ENCODE data around the gene UBXN4.

The UBXN4 gene

DNA sequence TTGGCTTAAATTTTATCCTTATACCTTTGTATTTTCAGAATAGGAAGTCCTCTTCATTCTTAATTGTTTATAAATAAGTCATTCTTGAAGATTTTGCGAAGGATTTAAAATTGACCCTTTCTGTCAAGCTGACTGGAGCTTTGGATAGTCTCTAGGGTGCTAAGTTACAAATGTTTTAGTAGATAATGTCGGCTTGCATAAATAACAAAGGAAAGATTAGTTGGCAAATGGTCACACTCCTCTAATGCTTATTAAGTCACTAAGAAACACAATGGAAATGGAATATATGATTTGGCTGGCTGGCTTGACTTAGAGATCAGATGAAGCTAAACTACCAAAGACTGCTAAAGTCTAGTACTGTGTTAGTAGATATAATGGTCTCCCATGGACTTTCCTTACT is 40.6 kb downstream of the UBXN4 start:
- no peak overlapping the region for H3K4me3 ChIP-seq (replicated peaks in 1 of 2; ENCODE audit: low read depth in 2 of 2, low read length in 2 of 2)
- DNase-seq (ENCODE audit: low read depth in 2 of 2), result no peak
- TF ChIP-seq, protein P1, sequence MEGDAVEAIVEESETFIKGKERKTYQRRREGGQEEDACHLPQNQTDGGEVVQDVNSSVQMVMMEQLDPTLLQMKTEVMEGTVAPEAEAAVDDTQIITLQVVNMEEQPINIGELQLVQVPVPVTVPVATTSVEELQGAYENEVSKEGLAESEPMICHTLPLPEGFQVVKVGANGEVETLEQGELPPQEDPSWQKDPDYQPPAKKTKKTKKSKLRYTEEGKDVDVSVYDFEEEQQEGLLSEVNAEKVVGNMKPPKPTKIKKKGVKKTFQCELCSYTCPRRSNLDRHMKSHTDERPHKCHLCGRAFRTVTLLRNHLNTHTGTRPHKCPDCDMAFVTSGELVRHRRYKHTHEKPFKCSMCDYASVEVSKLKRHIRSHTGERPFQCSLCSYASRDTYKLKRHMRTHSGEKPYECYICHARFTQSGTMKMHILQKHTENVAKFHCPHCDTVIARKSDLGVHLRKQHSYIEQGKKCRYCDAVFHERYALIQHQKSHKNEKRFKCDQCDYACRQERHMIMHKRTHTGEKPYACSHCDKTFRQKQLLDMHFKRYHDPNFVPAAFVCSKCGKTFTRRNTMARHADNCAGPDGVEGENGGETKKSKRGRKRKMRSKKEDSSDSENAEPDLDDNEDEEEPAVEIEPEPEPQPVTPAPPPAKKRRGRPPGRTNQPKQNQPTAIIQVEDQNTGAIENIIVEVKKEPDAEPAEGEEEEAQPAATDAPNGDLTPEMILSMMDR (IDR thresholded peaks at IDR 0.05; ENCODE audit: low read depth, low read length), result no peak

DNA sequence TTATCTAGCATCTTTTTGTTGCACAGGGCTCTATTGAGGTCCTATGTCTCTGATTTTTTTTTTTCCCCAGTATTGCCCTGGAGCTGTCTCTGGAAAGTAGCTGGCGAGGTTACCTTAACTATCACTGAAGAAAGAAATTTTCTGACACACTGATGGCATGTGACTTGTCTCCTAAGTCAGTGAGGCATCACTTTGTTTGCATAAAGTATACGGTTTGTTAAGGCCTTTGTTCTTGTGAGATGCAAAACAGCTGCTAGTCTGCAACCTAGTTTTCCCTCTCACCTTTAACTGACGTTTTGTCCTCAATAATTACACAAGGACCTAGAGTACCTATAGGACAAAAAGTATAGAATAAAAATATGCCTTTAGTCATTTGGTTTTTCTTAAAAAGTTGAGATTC is 41.8 kb downstream of the UBXN4 start:
- DNase-seq (ENCODE audit: low read depth in 2 of 2), result no peak
- H3K4me3 ChIP-seq (replicated peaks in 1 of 2; ENCODE audit: low read depth in 2 of 2, low read length in 2 of 2), result no peak overlapping the region
- TF ChIP-seq, protein P1 (IDR thresholded peaks at IDR 0.05; ENCODE audit: low read depth, low read length), result no peak

DNA sequence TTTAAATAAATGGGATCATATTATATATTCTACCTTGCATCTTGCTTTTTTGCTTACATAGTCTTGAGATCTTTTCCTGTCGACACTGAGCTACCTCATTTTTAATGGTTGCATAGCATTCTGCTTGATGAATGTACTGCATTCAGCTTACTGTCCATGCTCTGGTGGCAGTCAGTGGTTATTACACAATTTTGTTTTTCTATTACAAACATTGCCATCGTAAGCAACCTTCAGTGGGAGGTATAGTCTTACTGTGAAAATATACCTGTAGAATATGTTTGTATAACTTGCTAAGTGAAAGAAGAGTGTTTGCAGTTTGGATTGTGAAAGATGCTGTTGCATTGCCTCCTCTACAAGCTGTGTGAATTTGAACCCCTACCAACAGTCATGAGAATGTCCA is 43.4 kb downstream of the UBXN4 start:
- TF ChIP-seq, protein P1 (IDR thresholded peaks at IDR 0.05; ENCODE audit: low read depth, low read length), result peak; percentile 32
- no peak overlapping the region for H3K4me3 ChIP-seq (replicated peaks in 1 of 2; ENCODE audit: low read depth in 2 of 2, low read length in 2 of 2)
- DNase-seq (ENCODE audit: low read depth in 2 of 2), result peak in 1 of 2 donors; percentile 43

DNA sequence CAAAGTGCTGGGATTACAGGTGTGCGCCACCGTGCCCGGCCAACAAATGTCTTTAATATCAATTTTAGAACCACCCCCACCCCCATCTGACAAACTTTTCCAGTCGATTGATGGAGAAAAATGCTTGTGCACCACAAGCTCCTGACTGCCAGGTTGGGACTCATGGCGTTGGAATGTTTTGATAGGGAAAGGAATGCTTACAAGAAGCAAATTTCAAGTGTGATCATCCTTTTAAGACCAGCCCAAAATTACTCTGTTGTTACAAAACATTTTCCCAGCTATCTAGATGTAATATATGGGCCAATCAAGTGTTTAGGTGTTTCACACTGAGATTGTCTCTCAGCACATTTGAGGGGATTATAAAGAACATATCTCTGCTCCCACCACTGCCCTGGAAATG is 45.2 kb downstream of the UBXN4 start:
- DNase-seq (ENCODE audit: low read depth in 2 of 2), result peak; percentile 83 to 94
- H3K4me3 ChIP-seq (replicated peaks in 1 of 2; ENCODE audit: low read depth in 2 of 2, low read length in 2 of 2), result no peak overlapping the region
- TF ChIP-seq, protein P1 (IDR thresholded peaks at IDR 0.05; ENCODE audit: low read depth, low read length), result no peak

DNA sequence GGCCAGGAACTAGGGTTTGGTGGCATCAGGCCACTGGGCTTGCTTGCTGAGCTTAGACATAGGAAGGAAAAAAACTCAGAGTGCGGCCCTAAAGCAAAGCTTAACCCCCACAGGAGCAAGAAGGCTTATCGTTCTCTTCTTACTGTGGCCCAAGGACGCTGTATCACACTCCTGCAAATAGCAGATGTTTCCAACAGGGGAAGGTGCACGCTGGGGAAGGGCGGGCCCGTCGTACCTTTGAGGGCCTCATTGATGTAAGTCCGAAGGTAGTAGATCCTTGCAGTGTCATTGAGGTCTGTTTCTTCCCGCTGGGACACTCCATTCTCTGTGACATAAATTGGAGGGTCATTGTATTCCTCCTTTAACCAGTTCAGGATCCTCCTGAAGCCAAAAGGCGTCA is 48.8 kb downstream of the UBXN4 start:
- DNase-seq (ENCODE audit: low read depth in 2 of 2), result no peak
- H3K4me3 ChIP-seq (replicated peaks in 1 of 2; ENCODE audit: low read depth in 2 of 2, low read length in 2 of 2), result no peak overlapping the region
- TF ChIP-seq, protein P1 (IDR thresholded peaks at IDR 0.05; ENCODE audit: low read depth, low read length), result no peak

DNA sequence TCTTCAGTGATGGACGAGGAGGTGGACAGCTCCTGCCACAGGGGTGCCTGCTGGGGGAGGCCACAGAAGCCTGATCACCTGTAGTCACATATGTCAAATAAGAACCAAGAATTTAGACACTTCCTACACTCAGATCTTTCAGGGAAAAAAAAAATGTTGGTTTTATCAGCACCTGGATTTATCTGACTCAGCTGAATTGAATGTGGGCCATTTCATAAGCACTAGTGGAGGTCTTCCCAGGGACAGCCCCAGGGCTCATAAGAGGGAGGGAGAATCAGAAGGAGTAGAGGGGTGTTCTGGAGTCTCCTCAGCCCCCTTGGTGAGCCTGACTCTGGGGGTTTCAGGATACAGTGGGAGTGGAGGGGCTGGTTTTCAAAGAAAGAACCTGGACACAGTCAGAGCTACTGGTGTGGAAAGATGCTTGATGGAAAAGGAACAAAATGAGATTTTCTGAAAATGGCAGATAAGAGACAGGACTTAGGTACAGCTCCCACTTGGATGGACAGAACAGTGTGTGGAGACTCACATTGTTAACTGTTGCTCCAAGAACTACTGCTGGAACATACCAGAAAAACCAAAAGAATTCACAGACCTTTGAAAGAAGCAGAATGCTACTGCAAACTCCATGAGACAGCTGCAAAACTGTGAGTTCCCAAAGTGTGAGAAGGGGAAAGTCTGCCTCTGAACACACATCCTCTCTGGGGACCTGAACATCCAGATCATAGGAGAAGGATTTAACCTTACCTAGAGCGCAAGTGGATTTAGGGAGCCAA is 49.9 kb downstream of the UBXN4 start:
- no peak overlapping the region for H3K4me3 ChIP-seq (replicated peaks in 1 of 2; ENCODE audit: low read depth in 2 of 2, low read length in 2 of 2)
- DNase-seq (ENCODE audit: low read depth in 2 of 2), result peak; percentile 37 to 42
- TF ChIP-seq, protein P1 (IDR thresholded peaks at IDR 0.05; ENCODE audit: low read depth, low read length), result no peak
